NCI-H524 (cell line): ENCODE results near the gene TMEM270.
A peak's percentile ranks its signal among the peaks of the same experiment; 100 is the strongest.

Source experiments
- DNase-seq, 2 experiments: peaks; one replicate each; lab custom pipeline; 2025; lab: John Stamatoyannopoulos, UW

Gene TMEM270

GRCh38 chr7:73860859-73861258, at the start of gene TMEM270:
TMEM270 (plus strand) TSS chr7:73861159; CDS start chr7:73861195, 36 bp downstream.
- no peak for DNase-seq

- peak; percentile 22 to 63 for DNase-seq
These were observed 49.2 kb upstream of the TMEM270 start for GRCh38 chr7:73811760-73812168.

- DNase-seq = no peak
These were observed 48.0 kb upstream of the TMEM270 start for GRCh38 chr7:73812996-73813395.

GRCh38 chr7:73815436-73815835, 45.5 kb upstream of the TMEM270 start:
- DNase-seq = no peak

GRCh38 chr7:73817121-73817520, 43.8 kb upstream of the TMEM270 start:
- DNase-seq = no peak

- DNase-seq = no peak
These were observed 40.9 kb upstream of the TMEM270 start for GRCh38 chr7:73820013-73820412.

GRCh38 chr7:73821597-73822285, 39.2 kb upstream of the TMEM270 start:
- DNase-seq = peak; percentile 41 to 71

GRCh38 chr7:73822319-73823173, 38.4 kb upstream of the TMEM270 start:
- DNase-seq = peak in 1 of 2 experiments; percentile 29

GRCh38 chr7:73823257-73823656, 37.7 kb upstream of the TMEM270 start:
- no peak for DNase-seq

- no peak for DNase-seq
These were observed 36.9 kb upstream of the TMEM270 start for GRCh38 chr7:73823873-73824592.

- DNase-seq = no peak
These were observed 36.0 kb upstream of the TMEM270 start for GRCh38 chr7:73824986-73825385.

- DNase-seq = peak; percentile 96
These were observed 33.3 kb upstream of the TMEM270 start for GRCh38 chr7:73827567-73828106.

GRCh38 chr7:73828107-73828803, 32.7 kb upstream of the TMEM270 start:
- peak; percentile 86 for DNase-seq

GRCh38 chr7:73828972-73829371, 32.0 kb upstream of the TMEM270 start:
- peak in 1 of 2 experiments; percentile 31 for DNase-seq

- no peak for DNase-seq
These were observed 31.5 kb upstream of the TMEM270 start for GRCh38 chr7:73829505-73829904.

- no peak for DNase-seq
These were observed 30.9 kb upstream of the TMEM270 start for GRCh38 chr7:73829921-73830680.

- peak; percentile 77 to 86 for DNase-seq
These were observed 30.0 kb upstream of the TMEM270 start, which contains the start of gene CLDN4 for GRCh38 chr7:73830681-73831583. CLDN4 (plus strand) TSS chr7:73830996; CDS start chr7:73831202, 206 bp downstream.

GRCh38 chr7:73831584-73831833, 29.4 kb upstream of the TMEM270 start:
- no peak for DNase-seq

GRCh38 chr7:73831834-73832651, 28.9 kb upstream of the TMEM270 start:
- peak in 1 of 2 experiments; percentile 38 for DNase-seq
